Mammary epithelial cell (primary cell): Measurements from ENCODE around the gene SPAG16.

Experiments used
- CTCF ChIP-seq, 2 donors: IDR thresholded peaks in 1 of 2; conservative IDR thresholded peaks in 1 of 2; 2 replicates each; pipeline ENCODE4 v1.5.1; 2011 to 2012; ENCODE audit warnings: inconsistent platforms in 2 of 2, low read length in 2 of 2, mild to moderate bottlenecking in 2 of 2, control low read depth in 1 of 2, low read depth in 1 of 2; ENCODE audit not compliant: insufficient read depth in 1 of 2; ENCODE audit errors: extremely low read depth in 1 of 2
- EZH2 ChIP-seq: IDR thresholded peaks from 2 replicates; pipeline ENCODE4 v1.6.1; 2012; ENCODE audit warnings: low read length, inconsistent platforms, borderline replicate concordance

- TF ChIP-seq CTCF (conservative IDR thresholded peaks at IDR 0.05 in 1 of 2, IDR thresholded peaks at IDR 0.05 in 1 of 2; ENCODE audit: extremely low read depth in 1 of 2, insufficient read depth in 1 of 2, low read depth in 1 of 2, low read length in 2 of 2) (no peak), EZH2 (no peak)
These were observed 1.9 kb downstream of the SPAG16 start for GRCh38 chr2:213286161-213286560.
